ENCODE measurements around the gene CFAP126.

DNA sequence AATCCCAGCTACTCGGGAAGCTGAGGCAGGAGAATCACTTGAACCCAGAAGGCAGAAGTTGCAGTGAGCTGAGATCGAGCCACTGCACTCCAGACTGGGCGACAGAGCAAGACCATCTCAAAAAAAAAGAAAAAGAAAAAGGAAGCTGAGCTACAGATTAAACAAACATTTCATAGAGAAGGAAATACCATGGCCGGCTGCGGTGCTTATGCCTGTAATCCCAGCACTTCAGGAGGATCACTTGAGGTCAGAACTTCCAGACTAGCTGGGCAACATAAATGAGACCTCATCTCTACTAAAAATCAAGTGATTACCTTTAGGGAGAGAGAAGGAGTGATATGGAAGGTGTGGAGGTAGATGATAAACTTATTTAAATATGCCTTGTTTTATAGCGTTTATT, 14.0 kb upstream of the CFAP126 start:
- no peak for TF ChIP-seq POLR2A (IDR thresholded peaks at IDR 0.05)
- TF ChIP-seq, protein P1, sequence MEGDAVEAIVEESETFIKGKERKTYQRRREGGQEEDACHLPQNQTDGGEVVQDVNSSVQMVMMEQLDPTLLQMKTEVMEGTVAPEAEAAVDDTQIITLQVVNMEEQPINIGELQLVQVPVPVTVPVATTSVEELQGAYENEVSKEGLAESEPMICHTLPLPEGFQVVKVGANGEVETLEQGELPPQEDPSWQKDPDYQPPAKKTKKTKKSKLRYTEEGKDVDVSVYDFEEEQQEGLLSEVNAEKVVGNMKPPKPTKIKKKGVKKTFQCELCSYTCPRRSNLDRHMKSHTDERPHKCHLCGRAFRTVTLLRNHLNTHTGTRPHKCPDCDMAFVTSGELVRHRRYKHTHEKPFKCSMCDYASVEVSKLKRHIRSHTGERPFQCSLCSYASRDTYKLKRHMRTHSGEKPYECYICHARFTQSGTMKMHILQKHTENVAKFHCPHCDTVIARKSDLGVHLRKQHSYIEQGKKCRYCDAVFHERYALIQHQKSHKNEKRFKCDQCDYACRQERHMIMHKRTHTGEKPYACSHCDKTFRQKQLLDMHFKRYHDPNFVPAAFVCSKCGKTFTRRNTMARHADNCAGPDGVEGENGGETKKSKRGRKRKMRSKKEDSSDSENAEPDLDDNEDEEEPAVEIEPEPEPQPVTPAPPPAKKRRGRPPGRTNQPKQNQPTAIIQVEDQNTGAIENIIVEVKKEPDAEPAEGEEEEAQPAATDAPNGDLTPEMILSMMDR (IDR thresholded peaks at IDR 0.05), result no peak
